GM12872 (cell line): ENCODE results near the gene NFYC.

Source experiments
- TF ChIP-seq, protein P1 (sequence below): IDR thresholded peaks from 3 replicates; pipeline ENCODE4 v1.5.1; 2011; ENCODE audit warnings: low read depth, mild to moderate bottlenecking, low read length, moderate library complexity; ENCODE audit not compliant: insufficient read depth

The NFYC gene

DNA sequence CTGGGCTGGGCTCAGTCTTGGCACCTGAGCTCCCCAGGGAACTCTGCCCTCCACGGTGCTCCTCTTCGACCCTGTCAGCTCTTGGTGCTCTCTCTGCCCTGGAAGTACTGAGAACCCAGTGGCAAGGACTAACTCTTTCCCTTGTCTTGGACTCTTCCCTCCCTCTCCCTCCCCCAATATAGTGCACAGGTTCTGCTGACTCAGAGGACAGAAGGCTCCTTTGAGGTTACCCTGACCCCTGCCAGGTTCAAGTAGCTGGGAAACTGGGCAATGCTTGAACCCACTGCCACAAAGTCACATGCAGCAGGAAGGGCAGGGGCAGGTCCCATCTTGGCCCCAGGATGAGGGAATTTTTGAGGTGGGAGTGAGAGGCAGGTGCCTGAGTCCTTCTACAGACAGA, 112.4 kb downstream of the NFYC start:
- TF ChIP-seq, protein P1, sequence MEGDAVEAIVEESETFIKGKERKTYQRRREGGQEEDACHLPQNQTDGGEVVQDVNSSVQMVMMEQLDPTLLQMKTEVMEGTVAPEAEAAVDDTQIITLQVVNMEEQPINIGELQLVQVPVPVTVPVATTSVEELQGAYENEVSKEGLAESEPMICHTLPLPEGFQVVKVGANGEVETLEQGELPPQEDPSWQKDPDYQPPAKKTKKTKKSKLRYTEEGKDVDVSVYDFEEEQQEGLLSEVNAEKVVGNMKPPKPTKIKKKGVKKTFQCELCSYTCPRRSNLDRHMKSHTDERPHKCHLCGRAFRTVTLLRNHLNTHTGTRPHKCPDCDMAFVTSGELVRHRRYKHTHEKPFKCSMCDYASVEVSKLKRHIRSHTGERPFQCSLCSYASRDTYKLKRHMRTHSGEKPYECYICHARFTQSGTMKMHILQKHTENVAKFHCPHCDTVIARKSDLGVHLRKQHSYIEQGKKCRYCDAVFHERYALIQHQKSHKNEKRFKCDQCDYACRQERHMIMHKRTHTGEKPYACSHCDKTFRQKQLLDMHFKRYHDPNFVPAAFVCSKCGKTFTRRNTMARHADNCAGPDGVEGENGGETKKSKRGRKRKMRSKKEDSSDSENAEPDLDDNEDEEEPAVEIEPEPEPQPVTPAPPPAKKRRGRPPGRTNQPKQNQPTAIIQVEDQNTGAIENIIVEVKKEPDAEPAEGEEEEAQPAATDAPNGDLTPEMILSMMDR: no peak

DNA sequence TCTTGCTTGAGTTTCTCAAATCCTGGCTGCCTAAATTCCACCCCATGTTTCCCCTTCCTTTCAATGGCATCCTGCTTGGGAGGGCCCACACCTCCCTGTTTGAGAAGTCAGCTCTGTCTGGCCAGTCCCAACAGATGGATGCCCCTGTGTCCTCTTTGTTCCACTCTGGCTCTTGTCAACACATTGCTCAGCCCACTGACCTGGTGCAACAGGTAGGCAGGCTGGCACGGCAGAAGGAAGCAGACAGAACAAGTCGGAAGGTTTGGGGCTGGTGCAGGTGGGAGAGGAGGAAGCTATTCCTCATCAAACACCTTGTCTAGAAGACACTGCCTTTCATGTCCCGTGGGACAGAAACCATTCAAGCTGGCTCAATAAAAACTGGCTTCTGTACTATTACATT, 114.7 kb downstream of the NFYC start:
- TF ChIP-seq, protein P1: no peak

DNA sequence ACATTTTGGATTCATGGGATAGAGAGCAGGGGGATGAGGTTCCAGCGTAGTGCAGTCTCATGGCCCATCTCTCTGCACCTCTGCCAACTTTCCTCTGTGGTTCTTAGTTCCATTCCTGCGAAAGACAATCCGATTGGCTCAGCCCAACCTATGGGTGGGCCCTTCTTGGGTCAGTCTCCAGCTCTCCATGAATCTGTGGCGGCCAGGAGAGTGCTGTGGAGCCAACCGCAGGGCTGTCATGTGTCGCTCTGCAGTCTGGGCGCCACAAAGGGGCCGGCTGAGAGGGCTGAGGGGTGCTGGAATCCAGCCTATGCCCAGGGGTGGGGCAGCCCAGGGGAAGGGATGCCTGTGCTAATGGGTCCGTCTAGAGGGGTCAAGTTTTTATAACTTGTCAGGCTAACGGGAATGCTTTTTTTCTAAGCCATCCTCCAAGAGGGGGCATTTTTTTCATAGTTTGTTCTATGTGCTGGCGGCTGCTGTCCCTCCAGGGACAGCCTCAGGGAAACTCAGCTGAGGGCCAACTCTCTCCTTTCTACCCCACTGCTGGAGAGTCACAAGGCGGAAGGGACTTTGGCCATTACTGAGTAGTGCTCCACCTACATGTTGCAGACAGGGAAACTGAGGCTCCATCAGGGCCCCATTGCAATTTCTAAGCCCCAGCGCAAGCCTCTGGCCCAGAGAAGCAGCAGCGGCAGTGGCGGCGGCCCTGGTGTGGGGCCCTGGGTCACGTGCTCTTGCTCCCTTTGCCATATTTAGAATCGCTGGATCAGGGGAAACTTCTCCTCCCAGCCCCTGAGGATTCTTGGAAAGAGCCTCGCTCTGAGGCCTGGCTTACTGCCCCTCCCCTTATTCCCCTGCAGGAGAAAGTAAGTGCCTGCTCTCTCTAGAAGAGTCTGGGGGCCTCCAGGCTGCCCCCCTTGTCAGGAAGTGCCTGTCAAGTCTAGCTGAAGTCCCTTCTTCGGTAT, 115.5 kb downstream of the NFYC start:
- TF ChIP-seq, protein P1: no peak

DNA sequence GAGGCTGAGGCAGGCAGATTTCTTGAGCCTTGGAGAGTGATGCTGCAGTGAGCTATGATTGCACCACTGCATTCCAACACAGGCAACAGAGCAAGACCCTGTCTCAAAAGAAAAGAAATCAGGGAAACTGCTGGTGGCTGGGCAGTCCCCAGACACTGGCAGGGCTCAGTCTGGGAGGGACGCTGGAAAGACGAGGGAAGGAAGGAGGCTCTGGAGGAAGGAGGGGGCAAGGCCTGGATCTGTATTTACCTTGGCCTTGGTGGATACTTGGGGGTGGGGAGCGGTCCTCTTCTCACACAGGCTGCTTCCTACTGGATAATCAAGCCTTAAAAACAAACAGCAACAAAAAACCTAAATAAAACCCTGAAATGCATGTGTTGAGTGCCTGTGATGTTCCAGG, 116.5 kb downstream of the NFYC start:
- TF ChIP-seq, protein P1: no peak

DNA sequence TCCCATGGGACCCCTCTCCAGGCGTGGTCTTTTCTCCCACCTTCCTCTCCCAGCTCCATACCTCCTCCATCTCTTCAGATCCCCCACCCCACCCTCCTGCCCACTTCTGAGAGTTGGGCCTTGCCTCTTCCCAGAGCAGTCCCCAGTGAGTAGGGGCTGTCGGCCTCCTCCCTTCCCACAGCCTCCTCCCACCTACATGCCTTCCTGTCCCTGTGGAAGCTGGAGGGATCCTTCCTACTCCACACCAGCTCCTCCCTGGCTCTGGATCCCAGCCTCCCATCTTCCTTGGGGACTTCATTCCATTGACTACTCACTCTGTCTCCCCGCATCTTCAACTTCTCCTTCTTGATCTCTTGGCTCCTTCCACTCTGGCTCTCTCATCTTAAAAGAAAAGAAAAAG, 116.9 kb downstream of the NFYC start:
- TF ChIP-seq, protein P1: no peak

DNA sequence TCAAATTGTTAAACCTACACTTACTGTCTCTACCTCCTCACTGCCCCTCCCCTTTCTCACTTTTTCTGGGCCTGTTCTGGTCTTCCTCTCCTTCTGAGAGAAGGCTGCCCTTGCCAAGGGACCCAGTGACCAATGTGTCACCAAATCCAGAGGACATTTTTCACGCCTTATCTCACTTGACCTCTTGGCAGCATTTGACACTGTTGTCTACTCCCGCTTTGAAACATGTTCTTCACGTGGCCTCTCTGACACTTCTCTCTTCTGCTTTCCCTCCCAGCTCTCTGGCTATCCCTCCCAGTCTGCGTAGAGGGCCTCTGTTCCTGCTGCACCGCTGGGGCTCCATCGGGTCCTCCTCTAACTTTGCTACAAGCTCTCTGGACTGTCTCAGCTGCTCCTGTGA, 117.4 kb downstream of the NFYC start:
- TF ChIP-seq, protein P1: no peak

DNA sequence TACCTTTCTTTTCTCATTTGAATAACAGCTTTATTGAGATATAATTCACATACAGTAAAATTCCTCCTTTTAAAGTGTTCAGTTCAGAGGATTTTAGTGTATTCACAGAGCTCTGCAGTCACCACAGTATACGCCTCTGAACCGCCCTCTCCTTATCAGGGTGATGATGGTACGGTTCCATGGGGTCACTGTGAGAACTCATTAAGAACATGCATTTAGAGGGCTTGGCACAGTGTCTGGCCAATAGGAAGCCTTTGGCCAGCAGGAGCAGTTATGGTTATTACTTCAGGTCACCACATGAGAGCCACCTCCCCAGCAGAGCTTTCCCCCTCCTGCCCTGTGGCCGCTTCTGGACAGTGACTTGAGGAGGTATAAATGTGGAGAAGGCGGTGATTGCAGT, 119.4 kb downstream of the NFYC start:
- TF ChIP-seq, protein P1: no peak
